Fibroblast of lung (primary cell): ENCODE measurements around the gene POLN.

Experiments used
- CTCF ChIP-seq, 2 donors: IDR thresholded peaks in 1 of 2; conservative IDR thresholded peaks in 1 of 2; 1 replicate in 1 of 2; 2 replicates in 1 of 2; pipeline ENCODE4 v1.5.1; 2011 to 2012; ENCODE audit warnings: low read length in 2 of 2, control low read depth in 1 of 2, inconsistent platforms in 1 of 2, low read depth in 1 of 2, mild to moderate bottlenecking in 1 of 2
- EZH2 ChIP-seq: IDR thresholded peaks from 2 replicates; pipeline ENCODE4 v1.5.1; 2012; ENCODE audit warnings: low read length, control low read depth, mild to moderate bottlenecking; ENCODE audit errors: missing control alignments

- TF ChIP-seq CTCF (conservative IDR thresholded peaks at IDR 0.05 in 1 of 2, IDR thresholded peaks at IDR 0.05 in 1 of 2; ENCODE audit: low read depth in 1 of 2, low read length in 2 of 2) = no peak
- no peak for TF ChIP-seq EZH2
Observed at GRCh38 chr4:2096073-2096609, 145.8 kb downstream of the POLN start.
